Activated effector memory CD4-positive, alpha-beta T cell treated with Interleukin-2 at 50 U/mL for 16 hours (primary cell): ENCODE measurements around the gene UMODL1.

ENCODE experiments used
- DNase-seq: peaks from one replicate; pipeline ENCODE4 v3.0.0-alpha.2; 2020

The UMODL1 gene, protein sequence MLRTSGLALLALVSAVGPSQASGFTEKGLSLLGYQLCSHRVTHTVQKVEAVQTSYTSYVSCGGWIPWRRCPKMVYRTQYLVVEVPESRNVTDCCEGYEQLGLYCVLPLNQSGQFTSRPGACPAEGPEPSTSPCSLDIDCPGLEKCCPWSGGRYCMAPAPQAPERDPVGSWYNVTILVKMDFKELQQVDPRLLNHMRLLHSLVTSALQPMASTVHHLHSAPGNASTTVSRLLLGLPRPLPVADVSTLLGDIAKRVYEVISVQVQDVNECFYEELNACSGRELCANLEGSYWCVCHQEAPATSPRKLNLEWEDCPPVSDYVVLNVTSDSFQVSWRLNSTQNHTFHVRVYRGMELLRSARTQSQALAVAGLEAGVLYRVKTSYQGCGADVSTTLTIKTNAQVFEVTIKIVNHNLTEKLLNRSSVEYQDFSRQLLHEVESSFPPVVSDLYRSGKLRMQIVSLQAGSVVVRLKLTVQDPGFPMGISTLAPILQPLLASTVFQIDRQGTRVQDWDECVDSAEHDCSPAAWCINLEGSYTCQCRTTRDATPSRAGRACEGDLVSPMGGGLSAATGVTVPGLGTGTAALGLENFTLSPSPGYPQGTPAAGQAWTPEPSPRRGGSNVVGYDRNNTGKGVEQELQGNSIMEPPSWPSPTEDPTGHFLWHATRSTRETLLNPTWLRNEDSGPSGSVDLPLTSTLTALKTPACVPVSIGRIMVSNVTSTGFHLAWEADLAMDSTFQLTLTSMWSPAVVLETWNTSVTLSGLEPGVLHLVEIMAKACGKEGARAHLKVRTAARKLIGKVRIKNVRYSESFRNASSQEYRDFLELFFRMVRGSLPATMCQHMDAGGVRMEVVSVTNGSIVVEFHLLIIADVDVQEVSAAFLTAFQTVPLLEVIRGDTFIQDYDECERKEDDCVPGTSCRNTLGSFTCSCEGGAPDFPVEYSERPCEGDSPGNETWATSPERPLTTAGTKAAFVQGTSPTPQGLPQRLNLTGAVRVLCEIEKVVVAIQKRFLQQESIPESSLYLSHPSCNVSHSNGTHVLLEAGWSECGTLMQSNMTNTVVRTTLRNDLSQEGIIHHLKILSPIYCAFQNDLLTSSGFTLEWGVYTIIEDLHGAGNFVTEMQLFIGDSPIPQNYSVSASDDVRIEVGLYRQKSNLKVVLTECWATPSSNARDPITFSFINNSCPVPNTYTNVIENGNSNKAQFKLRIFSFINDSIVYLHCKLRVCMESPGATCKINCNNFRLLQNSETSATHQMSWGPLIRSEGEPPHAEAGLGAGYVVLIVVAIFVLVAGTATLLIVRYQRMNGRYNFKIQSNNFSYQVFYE

DNA sequence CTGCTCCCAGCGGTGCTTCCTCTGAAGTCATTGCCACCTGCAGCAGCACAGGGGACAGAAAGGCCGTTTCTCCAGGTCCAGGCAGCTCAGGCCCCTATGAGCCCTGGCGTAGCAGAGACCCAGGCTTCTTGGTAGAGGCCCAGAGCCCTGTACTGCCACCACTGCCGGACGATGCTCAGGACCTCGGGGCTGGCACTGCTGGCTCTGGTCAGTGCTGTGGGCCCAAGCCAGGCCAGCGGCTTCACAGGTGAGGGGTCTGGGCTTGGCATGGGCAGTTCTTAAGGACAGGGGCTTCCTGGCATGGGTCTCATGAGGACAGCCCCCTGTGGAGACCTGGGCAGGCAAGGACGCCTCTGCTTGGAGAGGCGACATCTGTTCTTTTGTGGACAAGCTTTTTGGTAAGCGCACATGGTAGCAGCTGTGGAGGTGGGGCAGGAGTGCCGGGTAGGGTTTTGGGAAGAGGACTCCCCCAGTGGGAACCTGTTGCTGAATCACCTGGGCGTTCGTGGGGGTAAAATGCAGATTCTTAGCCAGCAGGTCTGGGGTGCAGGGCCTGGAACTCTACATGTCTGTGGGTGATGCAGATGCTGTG lies at the start of gene UMODL1:
Gene UMODL1, plus strand, starts transcription at position 172 of the 592 bp plus-strand sequence. Its CDS starts 0 bp downstream, at position 172.
- DNase-seq = no peak

DNA sequence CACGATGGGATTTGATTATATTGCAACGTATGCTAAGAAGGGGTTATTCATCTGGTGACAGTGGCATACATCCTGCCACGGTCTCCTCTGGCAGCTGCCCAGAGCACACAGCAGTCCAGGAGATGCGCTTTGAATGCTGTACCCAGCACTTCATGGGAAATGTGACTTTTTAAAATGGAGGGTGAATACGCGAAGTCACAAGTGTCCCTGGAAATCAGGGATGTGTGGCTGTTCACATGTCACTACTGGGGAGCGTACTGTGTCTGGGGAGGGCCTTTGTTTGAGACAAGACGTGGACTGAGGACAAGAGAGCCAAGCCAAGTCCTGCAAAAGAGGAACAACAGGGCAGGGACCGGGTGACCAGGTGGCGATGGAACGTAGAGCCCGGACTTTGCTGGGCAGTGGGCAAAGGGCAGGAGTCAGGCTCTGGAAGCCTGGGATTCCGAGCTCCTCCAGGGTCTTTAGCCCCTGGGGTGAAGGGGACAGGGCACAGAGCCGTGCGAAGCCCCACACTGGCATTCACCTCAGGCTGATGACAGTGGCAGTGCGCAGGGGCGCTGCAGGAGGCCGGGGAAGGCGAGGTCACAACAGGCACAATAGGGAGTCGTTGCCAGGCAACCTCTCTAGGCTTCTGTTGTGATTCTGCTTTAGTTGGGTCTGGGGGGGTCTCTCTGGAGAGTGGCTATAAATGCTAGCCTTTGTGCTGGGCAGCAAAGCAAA lies 49.6 kb upstream of the UMODL1 start:
- DNase-seq = no peak

DNA sequence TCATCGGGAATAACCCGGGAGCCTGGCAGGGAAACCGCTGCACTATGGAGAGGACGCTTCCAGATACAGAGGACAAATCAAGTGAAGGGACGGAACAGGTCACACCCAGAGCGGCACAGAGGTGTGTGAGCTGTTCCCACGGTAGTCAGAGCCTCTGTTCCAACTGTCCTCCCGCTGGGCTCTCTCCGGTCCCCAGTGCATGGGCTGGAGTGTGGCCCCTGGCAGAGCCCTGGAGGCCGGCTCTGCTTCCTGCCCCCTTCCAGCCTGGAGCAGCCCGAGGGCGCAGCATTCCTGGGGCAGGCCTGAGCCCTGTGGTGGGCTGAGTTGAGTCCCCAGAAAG lies 49.1 kb upstream of the UMODL1 start:
- no peak for DNase-seq

DNA sequence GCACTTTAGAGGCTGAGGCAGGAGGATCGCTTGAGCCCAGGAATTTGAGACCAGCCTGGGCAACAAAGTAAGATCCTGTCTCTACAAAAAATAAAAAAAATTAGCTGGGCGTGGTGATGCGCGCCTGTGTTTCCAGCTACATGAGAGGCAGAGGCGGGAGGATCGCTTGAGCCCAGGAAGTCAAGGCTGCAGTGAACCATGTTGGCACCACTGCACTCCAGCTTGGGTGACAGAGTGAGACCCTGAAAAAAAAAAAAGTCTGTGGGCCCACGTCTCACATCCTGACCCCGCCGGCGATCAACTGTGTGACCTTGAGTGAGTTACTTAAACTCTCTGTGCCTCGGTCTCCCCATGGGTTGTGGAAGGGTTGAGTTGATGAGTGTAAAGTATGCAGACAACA lies 48.2 kb upstream of the UMODL1 start:
- DNase-seq = no peak

DNA sequence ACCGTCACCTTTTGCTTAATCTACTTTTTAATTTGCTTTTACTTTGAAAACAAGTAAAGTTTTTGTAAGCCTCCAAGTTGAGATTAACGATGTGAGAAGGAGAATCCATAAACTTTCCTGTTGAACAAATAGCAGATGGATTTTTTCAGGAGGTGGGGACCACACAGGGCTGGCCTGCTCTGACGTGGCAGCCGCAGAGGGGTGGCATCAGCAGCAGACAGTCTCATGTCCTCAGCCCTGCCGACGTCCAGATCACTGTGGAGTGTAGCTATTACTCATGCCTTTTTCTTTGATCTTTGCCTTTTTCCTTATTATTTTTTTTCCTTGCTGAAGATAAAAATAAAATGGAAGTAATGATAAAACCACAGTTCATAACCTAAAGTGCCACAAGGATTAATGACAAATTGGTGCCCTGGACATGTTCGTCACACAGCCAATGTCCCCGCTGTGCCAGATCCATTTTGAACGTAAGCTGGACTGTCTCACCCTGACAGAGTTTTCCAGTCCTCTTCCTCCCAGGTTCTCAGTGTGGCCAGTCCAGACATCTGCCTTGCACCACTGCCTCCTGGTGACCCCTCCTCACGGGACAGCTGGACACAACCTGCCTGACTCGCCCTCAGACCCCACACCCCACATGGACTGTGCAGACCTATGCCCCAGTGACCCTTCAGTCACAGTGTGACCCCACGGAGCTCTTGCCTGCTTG lies 45.6 kb upstream of the UMODL1 start:
- DNase-seq = no peak

DNA sequence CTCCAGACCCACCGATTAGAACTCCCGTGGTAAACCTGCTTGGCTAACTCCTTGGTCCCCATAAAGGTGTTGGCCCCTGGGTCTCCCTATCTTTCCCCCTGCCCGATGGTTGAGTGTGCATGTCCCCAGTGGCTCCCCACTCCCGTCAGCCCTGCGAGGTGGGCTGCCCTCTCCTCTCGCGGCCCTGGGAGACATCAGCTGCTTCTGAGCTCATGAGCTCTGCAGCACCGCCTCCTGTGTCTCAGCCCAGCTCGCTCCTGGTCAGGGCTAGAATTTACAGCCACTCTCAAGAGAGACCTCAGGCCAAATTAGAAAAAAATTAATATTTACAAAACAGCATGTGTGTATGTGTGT lies 45.1 kb upstream of the UMODL1 start:
- no peak for DNase-seq

DNA sequence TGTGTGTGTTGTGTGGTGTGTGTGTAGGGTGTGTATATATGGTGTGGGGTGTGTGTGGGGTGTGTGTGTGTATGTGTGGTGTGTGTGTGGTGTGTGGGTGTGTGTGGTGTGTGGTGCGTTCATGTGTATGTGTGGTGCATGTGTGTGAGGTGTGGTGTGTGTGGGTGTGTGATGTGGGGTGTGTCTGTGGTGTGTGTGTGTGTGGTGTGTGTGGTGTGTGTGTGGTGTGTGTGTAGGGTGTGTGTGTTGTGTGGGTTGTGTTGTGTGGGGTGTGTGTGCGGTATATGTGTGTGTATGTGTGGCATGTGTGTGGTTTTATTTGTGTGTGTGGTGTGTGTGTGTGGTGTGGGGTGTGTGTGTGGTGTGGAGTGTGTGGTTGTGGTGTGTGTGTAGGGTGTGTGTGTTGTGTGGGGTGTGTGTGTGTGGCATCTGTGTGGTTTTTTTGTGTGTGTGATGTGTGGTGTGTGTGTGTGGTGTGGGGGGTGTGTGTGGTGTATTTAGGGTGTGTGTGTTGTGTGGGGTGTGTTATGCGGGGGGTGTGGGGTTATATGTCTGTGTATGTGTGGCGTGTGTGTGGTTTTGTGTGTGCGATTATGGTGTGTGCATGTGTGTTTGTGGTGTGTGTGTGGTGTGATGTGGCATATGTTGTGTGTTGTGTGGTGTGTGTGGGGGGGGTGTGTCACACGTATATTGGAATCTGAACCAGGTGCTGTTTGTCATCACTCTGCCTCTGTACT lies 43.9 kb upstream of the UMODL1 start:
- DNase-seq = no peak

DNA sequence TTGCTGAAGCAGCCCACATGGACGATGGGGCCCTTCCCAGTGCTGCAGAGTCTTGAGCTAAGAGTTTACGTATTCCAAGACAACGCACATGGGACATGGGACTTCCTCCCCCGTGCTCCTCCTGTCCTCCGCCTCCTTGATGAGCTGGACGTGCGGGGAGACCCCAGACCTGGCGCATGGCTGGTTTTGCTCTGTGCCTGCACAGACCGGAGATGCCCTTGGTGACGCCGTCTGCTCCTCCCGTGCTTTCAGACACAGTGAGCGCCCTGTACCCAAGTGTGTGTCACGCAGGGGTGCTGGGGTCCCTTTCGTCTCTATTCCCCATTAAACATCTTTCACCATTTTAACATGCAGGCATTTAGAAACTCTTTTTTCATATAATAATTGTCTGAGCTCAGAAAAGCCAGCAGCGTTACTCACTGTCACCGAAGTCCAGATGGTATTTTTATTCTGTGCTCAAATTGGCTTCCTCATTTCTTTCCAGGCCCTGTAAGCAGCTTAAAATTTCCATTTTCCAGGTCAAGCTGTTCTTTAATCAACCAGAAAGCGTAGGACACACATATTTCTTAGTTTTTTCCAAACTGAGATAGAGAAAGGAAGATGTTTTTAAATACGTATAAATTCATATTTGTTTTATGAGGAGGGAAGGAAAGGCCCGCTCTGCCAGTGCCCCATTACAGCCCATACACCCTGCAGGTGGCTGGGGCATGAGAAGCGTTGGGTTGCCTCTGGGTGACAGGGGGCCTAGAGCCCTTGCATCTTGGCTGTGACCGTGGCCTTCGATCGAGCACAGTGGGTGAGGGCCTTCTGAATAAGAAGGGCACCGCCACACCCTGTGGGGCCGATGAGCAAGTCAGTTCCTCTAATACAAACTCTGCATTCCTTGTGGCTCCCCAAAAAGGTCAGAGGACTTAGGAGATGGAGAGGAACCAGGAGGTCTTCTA lies 43.0 kb upstream of the UMODL1 start:
- DNase-seq = no peak

DNA sequence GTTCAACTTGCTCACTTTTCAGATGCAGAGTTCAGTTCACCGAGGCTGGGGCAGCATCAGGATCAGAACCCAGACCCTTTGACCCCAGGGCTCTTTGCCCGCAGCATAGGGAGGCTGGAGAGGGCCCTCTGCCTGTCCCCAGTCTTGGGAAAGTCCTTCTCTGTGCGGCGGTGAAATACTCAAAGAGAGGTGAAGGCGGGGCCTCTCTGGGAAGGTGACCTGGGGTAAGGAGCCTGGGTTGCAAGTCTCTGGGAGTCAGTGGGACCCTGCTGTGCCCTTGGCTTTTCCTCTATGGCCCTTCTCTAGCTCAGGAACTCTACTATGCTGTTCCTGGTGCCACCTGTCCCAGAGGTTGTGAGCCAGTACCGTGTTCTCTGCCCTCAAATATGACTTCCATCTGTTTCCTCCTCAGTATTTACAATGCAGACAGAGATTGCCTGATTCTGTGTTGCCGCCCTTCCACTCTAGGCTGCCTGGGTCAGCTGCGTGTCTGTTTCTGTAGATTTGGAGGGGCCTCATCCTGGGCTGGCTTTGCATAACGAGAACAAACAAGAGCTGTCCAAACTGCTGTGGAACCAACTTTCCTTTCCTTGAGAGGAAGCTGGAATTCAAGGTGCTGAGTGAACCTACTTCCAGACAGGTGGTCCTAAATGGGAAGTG lies 42.2 kb upstream of the UMODL1 start:
- DNase-seq = no peak

DNA sequence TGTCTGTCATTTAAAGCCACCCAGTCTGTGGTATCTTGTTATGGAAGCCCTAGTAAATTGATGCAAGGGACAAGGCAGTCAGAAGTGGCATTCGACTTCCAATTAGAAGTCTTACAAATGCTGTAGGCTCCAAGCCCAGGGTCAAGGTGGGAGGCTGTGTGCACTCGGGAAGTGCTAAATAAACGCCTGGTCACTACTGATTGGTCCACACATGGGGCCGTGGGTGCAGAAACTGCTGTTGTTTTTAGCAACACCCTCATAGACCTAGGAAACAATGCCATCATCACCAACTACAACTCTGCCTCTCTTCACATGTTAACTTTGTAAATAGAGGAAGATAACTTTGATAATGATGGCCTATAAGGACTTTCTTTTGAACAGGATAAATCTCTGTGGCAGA lies 40.8 kb upstream of the UMODL1 start:
- DNase-seq = no peak

DNA sequence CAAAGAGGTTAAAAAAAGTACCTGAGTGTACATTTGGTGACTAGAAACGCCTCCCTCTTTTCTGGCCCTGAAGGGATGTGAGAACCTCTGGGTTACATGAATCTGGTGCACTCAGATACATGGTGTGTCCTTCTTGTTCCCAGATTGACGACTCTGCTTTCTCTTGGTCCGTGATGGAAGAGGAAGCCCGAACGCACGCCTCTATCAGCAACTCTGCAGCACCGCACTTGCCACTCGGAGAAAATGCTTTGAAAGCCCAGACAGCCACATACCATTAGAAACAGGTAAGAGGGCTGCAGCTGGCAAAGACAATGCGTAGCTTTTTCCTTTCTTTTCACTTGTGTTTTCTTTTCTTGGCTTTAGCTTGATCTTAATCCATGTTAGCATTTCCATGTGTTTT lies 39.9 kb upstream of the UMODL1 start:
- DNase-seq = no peak

DNA sequence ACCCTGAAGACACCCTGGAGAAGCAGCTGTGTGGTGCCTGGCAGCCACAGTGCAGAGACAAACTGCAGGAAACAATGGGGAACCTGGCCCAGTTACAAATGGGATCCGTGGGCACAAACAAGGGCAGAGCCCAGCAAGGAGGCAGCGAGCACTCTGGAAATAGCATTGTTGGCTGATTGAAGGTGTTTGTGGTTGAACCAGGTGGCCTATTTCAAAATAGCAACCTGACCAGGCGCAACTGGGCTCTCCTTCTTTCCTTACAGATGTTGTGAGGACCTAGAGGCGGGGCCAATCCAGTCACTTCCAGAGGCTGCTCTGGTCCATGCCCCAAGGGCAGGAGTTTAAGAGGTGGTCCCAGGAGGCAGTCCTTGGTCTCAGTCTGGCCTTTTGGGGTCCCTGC lies 39.3 kb upstream of the UMODL1 start:
- no peak for DNase-seq

DNA sequence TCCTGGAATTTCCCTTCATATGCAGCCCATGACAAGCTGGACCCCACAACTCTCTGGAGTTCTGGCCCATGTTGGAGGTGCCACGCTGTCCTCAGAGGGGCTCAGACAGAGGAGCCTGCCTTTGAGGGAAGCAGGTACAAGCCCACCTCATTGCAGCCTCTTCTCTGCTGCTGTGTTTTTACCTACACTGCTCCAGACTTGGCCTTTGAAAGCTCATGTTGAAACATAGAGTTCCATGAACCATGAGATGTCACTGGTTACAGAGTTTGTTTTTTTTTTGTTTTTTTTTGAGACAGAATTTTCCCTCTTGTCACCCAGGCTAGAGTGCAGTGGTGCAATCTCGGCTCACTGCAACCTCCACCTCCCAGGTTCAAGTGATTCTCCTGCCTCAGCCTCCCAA lies 38.9 kb upstream of the UMODL1 start:
- no peak for DNase-seq

DNA sequence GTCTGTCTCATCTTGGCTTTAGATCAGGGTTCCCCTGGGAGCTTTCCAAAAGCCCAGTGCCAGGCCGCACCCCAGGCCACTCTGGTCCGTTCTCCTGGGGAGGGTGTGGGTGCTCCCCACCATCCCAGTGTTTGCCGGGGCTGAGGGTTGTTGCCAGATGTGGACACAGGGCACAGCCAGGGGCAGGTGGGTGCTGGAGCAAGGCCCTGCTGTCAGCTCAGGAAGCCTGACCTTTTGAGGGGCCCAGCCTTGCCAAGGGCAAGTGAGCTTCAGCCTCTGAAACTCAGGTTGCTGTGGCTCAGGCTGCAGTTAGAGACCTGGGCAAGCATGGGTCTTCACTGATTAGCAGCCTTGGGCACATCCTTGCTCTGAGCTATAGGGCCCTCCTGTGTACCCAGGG lies 38.1 kb upstream of the UMODL1 start:
- no peak for DNase-seq

DNA sequence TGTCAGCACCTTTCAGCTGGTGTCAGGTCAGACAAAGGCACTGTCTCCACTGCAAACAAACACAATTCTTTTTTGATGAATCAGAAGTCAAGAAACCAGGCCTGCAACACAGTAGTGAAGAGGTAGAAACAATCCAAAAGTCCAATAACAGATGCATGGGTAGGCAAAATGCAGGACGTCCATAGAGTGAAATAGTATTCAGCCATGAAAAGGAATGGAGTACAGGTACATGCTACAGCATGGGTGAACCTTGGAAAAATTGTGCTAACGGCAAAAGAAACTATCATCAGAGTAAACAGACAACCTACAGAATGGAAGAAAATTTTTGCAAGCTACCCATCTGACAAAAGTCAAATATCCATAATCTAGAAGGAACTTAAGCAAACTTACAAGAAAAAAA lies 34.8 kb upstream of the UMODL1 start:
- DNase-seq = no peak

DNA sequence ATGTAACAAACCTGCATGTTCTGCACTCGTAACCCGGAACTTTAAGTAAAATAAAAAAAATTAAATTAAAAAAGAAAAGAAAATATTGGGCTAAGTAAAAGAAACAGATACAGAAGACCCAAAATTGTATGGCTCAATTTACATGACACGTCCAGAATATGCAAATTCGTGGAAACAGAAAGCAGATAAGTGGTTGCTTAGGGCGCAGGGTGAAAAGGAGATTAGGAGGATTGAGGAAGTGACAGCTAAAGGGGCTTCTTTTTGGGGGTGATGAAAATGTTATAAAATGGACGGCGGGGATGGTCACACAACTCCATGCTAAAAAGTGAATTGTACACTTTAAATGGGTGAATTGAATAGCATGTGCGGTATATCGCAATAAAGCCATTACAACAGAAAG lies 33.6 kb upstream of the UMODL1 start:
- no peak for DNase-seq

DNA sequence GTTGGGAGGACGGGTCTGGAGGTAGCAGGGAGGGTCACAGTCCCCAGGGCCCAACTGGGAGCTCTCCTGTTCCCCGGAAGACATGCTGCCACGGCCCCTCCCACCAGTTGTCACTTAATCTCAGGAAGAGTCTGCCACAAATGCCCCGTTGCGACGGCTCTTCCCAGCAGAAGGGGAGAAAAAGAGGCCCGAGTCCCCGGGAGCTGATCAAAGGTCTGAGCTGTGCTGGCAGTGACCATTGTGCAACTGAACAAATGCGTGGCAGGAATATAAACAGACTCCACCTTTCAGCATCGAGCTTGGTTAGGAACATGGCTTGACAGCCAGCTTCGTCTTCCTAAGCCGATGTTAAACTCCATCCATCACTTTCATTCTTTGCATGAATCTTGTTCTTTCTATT lies 33.2 kb upstream of the UMODL1 start:
- DNase-seq = no peak

DNA sequence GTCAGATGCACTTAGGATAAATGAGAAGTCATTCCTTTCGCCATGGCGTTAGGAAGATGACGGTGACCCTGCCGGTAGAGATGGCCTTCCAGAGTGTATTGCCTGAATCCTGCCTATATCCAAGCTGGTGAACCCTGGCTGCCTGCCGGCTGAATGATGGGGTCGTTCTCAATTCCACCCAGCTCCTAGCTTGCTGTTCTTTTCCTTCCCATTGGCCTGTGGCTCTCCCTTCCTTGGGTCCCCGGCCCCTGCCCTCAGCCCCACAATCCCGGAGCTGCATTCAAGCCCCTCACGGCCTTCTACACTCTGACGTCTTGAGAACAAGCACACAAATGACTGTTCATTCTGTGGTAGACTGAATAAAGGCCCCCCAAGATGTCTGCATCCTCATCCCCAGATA lies 32.7 kb upstream of the UMODL1 start:
- no peak for DNase-seq

DNA sequence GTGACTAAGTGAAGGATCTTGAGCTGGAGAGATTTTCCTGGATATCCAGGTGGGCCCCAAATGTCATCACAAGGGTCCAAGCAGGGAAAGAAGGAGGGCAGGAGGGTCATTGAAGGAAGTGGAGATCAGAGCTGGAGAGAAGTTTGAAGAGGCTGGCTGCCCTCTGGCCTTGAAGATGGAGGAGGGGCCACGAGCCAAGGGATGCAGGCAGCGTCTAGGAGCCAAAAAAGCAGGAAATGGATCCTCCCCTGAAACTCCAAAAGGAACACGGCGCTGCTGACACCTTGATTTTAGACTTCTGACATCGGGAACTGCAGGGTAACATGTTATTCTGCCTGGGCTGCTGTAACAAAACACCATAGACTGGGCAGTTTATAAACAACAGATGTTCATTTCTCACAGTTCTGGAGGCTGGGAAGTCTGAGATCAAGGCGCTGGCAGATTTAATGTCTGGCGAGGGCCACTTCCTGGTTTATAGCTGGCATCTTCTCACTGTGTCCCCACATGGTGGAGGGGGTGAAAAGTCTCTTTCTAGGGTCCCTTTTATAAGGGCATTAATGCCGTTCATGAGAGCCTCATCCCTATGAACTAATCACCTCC lies 32.2 kb upstream of the UMODL1 start:
- DNase-seq = no peak
